ENCODE data around the gene THBD. TPM values are rescaled to one million over a fixed set of nuclear protein-coding genes. Genes with fewer than 3 reads are reported as not detected.

The THBD gene
- total RNA-seq, 1 experiment from 2014 or later = 0.28 TPM

DNA sequence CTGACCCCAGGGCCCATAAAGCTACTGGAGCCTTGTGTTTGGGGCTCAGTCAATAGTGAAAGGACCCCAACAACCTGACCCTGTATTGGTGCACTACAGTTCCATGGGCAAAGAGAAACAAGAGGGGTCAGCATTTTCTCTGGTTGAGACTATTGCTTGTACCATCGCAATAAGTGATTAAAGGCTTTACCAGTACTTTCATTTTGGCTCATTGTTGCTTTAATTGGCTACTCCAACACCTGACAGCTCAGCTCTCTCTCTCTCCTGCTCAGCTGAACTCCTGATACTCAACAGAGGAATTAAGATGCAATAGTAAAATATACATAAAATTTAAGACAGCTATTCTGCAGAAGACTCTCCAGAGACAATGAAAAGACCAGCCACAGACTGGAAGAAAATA is 18.8 kb upstream of the THBD start:
- no CpG with 5 or more reads among the region's 1 CpG for WGBS (ENCODE audit: extremely low coverage, insufficient read length, low lambda C conversion rate)
- Histone ChIP-seq H3K56ac (ENCODE audit: insufficient read length, low read depth, low read length) (no peak overlapping the region), H2BK20ac (ENCODE audit: low read depth, low read length, poor library complexity, severe bottlenecking) (no peak overlapping the region), H3K4me2 (ENCODE audit: insufficient read depth, insufficient read length, low read length) (no peak overlapping the region), H3K4ac (ENCODE audit: low read depth, low read length) (no peak overlapping the region), H2AFZ (ENCODE audit: low read length) (no peak overlapping the region), H3K14ac (ENCODE audit: insufficient read depth, low read length) (no peak overlapping the region), H3K27ac (ENCODE audit: insufficient read length, low read depth, low read length) (no peak overlapping the region), H3K27me3 (ENCODE audit: insufficient read depth, low read length) (no peaks in the 10 kb centered on the region), H4K5ac (ENCODE audit: insufficient read length, low read depth, low read length) (no peak overlapping the region), H2BK15ac (ENCODE audit: low read depth, low read length) (no peak overlapping the region), H3K23me2 (ENCODE audit: insufficient read length, low read depth, low read length, poor library complexity, severe bottlenecking) (no peaks in the 10 kb centered on the region), H3K23ac (ENCODE audit: insufficient read length, low read depth, low read length) (no peak overlapping the region), H4K8ac (replicated peaks; ENCODE audit: insufficient read length, low read depth, low read length) (no peak overlapping the region), H3K9me3 (ENCODE audit: control insufficient read depth, low read depth, low read length) (no peaks in the 10 kb centered on the region), H2BK12ac (ENCODE audit: insufficient read length, low read depth, low read length) (no peak overlapping the region), H3K9ac (ENCODE audit: extremely low read depth, insufficient read length, low read length) (no peak overlapping the region), H4K20me1 (ENCODE audit: control insufficient read depth, insufficient read depth, insufficient read length) (no peaks in the 10 kb centered on the region), H2BK5ac (ENCODE audit: insufficient read length, low read length) (no peak overlapping the region), H3K79me1 (ENCODE audit: insufficient read depth, low read depth, low read length, poor library complexity, severe bottlenecking) (no peaks in the 10 kb centered on the region), H4K91ac (ENCODE audit: insufficient read length, low read depth, low read length) (no peak overlapping the region), H3K79me2 (ENCODE audit: insufficient read depth, low read length) (no peaks in the 10 kb centered on the region), H3K18ac (ENCODE audit: insufficient read length, low read depth, low read length) (no peak overlapping the region), H3K4me1 (ENCODE audit: insufficient read depth, low read length) (no peaks in the 10 kb centered on the region), H3T11ph (ENCODE audit: low read length) (no peak overlapping the region), H2AK5ac (ENCODE audit: insufficient read length, low read length) (no peak overlapping the region), H2BK120ac (ENCODE audit: low read depth, low read length, poor library complexity, severe bottlenecking) (no peak overlapping the region)
- no peak for DNase-seq
- no peak for TF ChIP-seq CTCF (conservative IDR thresholded peaks at IDR 0.05)
- Mint-ChIP-seq H3K9me3 (no peaks in the 10 kb centered on the region), H3K27me3 (ENCODE audit: low read depth) (no peaks in the 10 kb centered on the region), H3K36me3 (ENCODE audit: insufficient read depth in 1 of 3, low read depth in 3 of 3) (no peaks in the 10 kb centered on the region), H3K4me1 (peaks cover 2 to 9% of the 10 kb centered on the region in 2 experiments; a peak in 3 of 4 replicates), H3K4me3 (no peak overlapping the region), H3K27ac (no peak overlapping the region)
